Stimulated activated CD8-positive, alpha-beta memory T cell treated with anti-CD3 and anti-CD28 coated beads, Interleukin-7, amount 100 ng/mL, for 24 hours (primary cell): ENCODE results near the gene WFDC11.
"Not testable (repeated sequence)": the region's sequence is repeated elsewhere in the genome, so short reads cannot be mapped to it uniquely, and the experiment has no call there.

Experiments
- DNase-seq: peaks from one replicate; pipeline ENCODE4 v3.0.0-alpha.2; 2020; ENCODE audit warnings: low read depth

WFDC11 gene

DNA sequence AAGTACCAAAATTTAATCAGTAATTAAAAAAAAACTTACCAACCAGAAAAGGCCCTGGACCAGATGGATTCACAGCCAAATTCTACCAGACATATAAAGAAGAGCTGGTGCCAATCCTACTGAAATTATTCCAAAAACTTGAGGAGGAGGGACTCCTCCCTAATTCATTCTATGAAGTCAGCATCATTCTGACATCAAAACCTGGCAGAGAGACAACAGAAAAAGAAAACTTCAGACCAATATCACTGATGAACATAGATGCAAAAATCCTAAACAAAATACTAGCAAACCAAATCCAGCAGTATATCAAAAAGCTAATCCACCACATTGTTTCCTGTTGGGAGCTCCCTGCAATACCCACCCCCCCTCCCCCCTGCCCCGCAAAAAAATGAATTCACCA is at the start of gene WFDC11:
WFDC11 (minus strand) TSS at position 101 of the 400 bp plus-strand sequence. CDS start 19,639 bp downstream, outside the sequence.
- DNase-seq, result no peak

DNA sequence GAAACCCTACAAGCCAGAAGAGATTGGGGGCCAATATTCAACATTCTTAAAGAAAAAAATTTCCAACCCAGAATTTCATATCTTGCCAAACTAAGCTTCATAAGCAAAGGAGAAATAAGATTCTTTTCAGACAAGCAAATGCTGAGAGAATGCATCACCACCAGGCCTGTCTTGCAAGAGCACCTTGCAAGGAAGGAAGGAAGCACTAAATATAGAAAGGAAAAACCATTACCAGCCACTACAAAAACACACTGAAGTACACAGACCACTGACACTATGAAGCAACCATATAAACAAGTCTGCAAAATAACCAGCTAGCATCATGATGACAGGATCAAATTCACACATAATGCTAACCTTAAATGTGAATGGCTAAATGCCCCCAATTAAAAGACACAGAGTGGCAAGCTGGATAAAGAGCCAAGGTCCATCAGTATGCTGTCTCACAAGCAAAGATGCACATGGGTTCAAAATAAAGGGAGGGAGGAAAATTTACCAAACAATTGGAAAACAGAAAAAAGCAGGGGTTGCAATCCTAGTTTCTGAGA is 46.2 kb upstream of the WFDC11 start:
- not testable (repeated sequence) for DNase-seq

DNA sequence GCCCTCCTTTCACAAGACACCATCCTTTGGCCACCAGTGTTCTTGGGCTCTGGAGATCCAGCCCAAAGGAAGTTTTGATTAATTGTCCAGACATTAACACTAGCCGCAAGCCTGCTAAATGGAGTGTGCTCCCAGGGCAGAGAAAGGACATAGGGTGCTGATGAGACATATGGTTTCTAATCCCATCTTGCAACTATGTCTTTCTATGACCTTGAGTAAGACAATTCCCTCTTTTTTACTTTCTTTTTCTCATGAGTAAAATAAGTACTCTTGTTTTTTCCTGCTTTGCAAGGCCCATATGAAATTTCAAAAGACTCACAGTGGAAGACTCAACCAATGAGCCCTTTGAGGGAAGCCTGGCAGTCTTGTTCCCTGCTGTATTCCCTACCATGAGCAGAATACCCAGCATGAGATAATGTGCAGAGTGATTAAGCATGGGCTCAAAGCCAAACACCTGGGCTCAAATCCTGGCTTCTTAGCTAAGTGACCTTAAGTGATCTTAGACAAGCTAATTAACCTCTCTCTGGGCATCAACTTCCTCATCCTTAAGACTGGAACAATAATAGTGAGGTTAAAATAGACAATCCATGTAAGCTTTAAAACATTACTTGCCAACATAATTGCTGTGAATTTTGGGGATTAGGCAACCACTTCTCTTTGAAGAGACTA is 35.1 kb upstream of the WFDC11 start, which contains the start of gene WFDC10B:
WFDC10B (minus strand) TSS at position 51 of the 669 bp plus-strand sequence. CDS start 19,027 bp downstream, outside the sequence.
- DNase-seq, result no peak

DNA sequence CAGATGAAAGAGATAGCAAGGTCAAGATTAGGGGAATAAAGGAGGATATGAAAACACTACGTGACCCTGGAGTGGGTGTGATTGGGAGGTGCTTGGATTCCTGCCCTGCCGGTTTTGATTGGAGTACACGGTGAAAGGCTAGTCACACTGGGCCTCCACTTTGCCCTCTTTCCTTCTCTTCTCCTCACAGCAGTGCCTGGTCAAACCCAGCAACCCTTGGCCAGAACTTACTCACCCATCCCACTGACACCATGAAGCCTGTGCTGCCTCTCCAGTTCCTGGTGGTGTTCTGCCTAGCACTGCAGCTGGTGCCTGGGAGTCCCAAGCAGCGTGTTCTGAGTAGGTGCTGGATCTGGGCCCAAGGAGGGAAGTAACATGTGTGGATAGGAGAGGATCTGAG is 31.8 kb upstream of the WFDC11 start, which contains the start of gene WFDC13:
WFDC13 (plus strand) TSS at position 166 of the 400 bp plus-strand sequence; CDS start at position 252, 86 bp downstream.
- no peak for DNase-seq

DNA sequence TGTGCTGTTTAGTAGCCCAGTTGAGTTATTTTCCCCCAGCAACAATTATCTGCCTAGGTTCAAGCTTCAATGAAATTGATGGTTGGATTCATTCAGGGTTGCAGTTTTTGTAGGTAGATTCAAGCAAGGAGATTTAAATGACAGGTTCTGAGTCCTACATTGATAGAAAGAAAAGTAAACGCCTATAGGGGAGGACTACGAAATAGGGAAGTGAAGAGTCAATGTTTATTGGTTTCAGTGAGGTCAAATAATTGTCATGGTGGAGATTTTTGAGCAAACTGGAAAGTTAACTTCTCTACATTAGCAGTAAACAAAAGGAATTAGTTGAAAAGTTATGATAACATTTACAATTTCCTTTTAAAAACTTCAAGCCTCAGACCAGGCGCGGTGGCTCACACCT is 31.1 kb upstream of the WFDC11 start:
- no peak for DNase-seq

DNA sequence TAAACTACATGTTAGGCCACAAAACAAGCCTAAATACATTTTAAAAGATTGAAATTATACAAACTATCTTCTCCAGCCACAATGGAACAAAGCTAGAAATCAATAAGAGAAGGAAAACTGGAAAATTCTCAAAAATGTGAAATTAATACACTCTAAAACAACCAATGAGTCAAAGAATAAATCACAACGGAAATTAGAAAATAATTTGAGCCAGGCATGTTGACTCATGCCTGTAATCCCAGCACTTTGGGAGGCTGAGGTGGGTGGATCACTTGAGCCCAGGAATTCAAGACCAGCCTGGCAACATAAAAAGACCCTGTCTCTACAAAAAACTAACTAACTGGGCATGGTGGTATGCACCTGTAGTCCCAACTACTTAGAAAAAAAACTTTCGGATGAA is 25.5 kb upstream of the WFDC11 start:
- DNase-seq, result no peak

DNA sequence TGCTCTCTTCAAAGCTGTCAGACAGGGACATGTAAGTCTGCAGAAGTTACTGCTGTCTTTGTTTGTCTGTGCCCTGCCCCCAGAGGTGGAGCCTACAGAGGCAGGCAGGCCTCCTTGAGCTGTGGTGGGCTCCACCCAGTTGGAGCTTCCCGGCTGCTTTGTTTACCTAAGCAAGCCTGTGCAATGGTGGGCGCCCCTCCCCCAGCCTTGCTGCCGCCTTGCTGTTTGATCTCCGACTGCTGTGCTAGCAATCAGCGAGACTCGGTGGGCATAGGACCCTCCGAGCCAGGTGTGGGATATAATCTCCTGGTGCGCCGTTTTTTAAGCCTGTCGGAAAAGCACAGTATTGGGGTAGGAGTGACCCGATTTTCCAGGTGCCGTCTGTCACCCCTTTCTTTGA is 23.3 kb upstream of the WFDC11 start:
- not testable (repeated sequence) for DNase-seq

DNA sequence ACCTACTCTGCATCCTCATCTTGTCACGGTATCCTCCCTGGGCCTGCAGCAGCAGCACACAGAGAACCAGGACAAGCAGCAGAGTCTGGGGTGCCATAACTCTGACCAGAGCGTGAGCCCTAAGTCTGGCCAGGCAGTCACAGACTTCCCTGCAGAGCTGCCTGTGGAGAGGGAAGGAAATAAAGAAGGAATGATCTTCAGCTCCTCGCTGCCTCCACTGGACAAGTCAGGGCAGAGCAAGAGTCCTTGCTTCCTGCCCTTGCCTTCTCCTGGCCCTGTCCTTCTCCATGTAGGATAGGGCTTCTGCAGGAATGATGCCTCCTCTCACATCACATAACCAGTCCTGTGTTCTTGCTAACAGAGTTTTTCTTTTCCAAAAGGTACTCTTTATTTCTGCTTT is 15.9 kb upstream of the WFDC11 start:
- no peak for DNase-seq

DNA sequence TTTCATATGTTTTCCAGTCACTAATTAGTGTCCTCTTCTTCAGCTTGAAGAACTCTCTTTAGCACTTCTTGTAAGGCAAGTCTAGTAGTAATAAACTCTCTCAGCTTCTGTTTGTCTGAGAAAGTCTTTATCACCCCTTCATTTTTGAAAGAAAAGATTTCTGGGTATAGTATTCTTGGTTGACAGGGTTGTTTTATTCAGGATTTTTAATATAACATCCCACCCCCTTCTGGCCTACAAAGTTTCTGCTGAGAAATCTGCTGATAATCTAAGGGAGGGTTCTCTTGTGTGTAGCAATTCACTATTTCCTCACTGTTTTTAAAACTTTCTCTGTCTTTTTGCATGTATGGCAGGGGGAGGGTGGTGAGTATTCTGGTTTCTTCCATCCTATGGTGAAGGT is 9.6 kb upstream of the WFDC11 start:
- DNase-seq, result no peak

DNA sequence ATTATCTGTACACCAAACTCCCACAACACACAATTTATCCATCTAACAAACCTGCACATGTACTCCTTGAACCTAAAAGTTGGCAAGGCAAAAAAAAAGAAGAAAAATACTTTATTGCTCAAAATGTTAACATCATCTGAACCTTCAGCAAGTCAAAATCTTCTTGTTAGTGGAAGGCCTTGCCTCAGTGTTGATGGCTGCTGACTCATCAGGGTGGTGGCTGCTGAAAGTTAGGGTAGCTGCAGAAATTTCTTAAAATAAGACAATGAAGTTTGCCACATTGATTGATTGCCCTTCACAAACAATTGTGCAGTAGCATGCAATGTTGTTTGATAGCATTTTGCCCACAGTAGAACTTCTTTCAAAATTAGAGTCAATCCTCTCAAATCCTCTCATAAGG is 2.7 kb upstream of the WFDC11 start:
- no peak for DNase-seq

DNA sequence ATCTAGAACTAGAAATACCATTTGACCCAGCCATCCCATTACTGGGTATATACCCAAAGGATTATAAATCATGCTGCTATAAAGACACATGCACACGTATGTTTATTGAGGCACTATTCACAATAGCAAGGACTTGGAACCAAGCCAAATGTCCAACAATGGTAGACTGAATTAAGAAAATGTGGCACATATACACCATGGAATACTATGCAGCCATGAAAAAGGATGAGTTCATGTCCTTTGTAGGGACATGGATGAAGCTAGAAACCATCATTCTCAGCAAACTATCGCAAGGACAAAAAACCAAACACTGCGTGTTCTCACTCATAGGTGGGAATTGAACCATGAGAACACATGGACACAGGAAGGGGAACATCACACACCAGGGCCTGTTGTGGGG is 13.0 kb downstream of the WFDC11 start:
- DNase-seq, result not testable (repeated sequence)

DNA sequence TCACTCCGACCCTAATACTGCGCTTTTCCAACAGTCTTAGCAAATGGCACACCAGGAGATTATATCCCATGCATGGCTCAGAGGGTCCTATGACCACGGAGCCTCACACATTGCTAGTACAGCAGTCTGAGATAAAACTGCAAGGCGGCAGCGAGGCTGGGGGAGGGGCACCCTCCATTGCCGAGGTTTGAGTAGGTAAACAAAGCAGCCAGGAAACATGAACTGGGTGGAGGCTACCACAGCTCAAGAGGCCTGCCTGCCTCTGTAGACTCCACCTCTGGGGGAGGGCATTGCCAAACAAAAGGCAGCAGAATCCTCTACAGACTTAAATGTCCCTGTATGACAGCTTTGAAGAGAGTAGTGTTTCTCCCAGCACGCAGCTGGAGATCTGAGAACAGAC is 18.3 kb downstream of the WFDC11 start:
- not testable (repeated sequence) for DNase-seq

DNA sequence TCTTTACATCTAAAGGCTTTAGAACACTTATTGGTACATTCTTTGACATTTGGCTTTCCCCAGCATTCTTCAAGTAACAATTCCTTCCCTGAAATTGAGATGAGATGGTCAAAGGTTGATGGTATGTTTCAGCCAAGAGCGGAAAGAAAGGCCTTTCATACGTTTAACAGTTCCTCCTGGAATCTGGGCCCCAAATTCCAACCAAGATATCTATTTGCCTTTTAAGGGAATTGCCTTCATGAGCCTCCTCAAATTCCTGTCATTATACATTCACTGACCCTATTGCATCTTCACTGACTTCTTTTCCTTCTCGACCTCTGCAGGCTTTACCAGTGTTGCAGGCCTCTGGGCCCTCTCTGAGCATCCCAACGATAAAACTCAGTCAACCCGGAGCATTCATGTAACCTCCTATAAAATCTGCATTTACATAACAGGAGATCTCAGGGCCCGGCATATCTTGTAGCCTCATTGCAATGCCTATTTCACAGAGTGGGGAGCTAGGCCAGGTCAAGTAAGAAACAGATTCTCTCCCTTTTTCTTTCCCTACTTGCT is 20.7 kb downstream of the WFDC11 start:
- DNase-seq, result no peak

DNA sequence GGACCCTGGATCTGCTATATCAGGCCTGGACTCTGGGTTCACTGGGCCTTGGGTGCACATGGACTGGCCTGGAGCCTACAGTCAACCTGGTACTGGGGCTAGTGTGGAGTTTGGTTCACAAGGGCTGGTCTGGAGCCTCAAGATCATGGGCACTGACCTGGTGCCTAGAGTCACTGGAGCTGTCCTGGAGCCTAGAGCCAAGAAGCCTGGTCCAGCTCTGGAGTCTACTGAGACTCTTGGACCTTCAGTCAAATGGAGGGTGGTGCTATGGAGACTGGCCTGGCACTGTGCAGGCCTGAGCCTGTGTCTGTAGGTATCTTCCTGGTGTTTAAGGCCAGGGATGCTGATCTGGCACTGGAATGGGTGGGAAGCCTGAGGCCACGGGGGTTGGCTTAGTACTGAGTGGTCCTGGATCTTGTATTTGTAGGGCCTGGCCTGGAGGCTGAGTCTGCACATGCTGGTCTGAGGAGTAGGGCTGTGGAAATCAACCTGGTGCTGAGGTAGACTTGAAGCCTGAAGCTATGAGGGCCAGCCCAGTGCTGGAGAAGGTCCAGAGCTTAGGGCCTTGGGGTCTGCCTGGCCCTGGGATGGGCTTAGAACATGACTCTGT is 22.5 kb downstream of the WFDC11 start:
- no peak for DNase-seq

DNA sequence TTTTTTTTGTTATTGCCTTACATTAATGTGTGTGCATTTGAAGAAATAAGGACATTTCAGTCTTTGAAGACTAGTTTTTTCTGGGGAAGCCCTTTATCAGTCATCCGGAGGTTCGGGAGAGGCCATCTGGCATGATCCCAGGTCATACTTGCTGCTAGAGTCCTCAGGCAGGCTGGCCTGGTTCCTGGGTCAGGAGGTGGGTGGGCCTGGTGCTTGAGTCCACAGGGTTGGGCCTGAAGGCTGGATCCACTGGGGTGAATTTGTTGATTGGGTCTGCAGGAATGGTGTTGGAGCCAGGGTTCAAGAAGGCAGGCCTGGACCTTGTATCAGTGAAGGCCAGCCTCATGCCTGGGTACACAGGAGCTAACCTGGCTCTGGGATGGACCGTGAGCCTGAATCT is 23.2 kb downstream of the WFDC11 start:
- no peak for DNase-seq

DNA sequence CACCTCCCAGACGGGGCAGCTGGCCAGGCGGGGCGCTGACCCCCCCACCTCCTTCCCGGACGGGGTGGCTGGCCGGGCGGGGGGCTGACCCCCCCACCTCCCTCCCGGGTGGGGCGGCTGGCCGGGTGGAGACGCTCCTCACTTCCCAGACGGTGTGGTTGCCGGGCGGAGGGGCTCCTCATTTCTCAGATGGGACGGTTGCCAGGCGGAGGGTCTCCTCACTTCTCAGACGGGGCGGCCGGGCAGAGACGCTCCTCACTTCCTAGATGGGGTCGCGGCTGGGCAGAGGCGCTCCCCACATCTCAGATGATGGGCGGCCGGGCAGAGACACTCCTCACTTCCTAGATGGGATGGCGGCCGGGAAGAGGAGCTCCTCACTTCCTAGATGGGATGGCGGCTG is 24.2 kb downstream of the WFDC11 start:
- not testable (repeated sequence) for DNase-seq

DNA sequence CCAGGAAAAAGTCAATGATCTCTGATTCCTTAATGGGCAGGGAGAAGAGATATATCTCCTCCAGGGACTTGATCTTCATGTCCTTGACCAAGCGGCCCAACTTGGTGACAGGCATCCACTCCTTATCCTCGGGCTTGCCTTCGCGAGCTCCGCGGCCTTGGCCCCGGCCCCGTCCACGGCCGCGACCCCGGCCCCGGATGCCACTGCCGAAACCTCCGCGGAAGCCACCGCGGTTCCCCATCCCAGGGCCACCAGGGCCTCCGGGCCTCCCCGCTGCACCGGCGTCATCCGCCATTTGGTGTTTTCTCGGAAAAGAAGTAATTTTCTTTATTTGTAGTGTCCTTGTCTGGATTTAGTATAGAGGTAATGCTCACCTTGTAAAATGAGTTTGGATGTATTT is 29.0 kb downstream of the WFDC11 start:
- not testable (repeated sequence) for DNase-seq

DNA sequence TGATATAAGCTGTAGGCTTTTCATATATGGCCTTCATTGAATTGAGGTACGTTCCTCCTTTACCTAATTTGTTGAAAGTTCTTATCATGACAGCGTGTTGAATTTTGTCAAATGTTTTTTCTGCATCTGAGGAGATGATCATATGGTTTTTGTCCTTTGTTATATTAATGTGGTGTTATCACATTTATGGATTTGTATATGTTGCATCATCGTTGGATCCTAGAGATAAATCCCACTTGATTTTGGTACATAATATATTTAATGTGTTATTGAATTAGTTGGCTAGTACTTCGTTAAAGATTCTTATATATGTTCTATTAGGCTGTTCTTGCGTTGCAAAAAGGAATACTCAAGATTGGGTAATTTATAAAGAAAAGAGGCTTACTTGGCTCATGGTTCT is 30.4 kb downstream of the WFDC11 start:
- DNase-seq, result no peak

DNA sequence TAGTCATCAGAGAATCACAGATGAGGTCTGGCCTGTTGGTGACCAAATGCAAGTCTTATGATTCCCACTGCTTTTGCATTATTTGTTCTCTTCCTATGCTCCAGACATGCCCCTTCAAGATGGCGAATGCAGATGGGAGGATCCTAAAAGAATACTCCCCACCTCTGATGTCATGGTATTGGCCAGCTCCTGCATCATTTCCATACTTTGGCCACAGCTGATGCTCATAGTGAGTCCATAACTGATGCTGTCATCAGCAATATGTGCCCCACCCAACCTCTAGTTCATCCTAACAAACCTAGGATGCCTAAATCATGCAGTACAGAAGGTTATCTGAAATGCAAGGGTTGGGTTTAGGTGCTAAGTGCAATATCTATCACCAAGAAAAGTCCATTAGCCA is 33.5 kb downstream of the WFDC11 start:
- no peak for DNase-seq

DNA sequence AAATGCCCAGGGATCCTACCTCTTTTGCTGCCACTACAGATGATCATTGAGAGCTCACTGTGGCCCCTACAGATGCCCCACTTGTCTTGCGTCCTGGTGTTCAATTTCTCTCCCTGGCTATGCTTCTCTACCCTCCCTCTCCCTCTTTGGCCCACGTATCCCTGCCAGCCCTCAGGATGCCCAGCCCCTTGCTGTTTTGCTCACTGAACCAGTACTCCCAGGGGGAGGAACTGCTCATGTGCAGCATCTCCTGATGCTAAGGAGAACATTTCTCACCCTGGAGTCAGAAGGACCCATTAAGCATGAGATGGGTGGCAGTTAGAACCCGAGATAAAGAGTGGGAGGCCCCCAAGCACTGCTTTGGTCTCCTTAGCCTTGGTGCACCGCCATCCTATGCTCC is 38.9 kb downstream of the WFDC11 start, which contains the start of gene WFDC9:
WFDC9 (minus strand) TSS at position 101 of the 400 bp plus-strand sequence. CDS start 21,103 bp downstream, outside the sequence.
- no peak for DNase-seq

DNA sequence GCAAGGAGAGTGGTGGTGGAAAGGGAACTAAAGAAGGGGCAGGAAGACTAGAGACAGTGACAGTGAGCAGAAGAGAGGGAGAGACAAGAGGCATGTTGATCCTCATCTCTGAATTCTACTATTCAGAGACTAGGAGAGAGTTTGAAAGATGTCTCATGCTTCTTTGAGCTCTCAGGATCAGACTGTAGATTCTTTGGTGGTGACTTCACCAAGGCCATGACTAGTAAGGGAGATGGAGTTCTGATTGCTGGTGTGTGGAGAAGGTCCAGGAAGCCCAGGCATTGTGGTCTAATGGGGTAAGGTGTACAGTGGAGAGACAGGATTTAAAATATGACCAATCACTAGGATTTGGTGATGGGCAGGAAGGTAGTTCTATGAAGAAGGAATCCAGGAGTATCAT is 39.7 kb downstream of the WFDC11 start:
- no peak for DNase-seq

DNA sequence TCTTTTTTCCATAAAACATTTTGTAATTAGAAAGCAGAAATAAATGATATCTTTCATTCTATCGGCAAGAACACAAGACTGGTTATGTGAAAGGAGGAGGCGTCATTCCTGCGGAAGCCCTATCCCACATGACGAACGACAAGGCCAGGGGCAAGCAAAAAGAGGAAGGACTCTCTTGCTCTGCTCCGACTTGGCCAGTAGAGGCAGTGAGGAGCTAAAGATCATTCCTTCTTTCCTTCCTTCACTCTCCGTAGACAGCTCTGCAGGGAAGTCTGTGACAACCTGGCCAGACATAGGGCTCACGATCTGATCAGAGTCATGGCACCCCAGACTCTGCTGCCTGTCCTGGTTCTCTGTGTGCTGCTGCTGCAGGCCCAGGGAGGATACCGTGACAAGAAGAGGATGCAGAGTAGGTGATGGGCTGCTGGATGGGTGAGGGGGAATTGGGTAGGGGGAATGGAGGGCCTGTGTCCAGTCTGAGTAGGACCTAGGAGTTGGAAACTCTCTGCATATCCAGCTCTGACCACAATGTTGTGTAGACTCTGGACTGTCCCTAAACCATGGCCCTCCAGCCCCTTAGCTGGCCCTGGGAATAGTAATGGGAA is 40.4 kb downstream of the WFDC11 start, which contains the start of gene WFDC10A:
WFDC10A (plus strand) TSS at position 244 of the 605 bp plus-strand sequence; CDS start at position 319, 75 bp downstream.
- DNase-seq, result peak; percentile 2
